ENCODE measurements around the gene DTX1.

Gene DTX1

GRCh38 chr12:113048716-113049127 lies 7.8 kb upstream of the DTX1 start:
- ATAC-seq, result peak; percentile 78
- Mint-ChIP-seq H3K27me3 (peaks cover 8% of the 10 kb centered on the region), H3K9me3 (no peaks in the 10 kb centered on the region), H3K27ac (no peak overlapping the region), H3K4me3 (no peak overlapping the region), H3K4me1 (peaks cover 7% of the 10 kb centered on the region)
- DNase-seq, result peak; percentile 56 to 63

- Mint-ChIP-seq H3K9me3 (no peaks in the 10 kb centered on the region), H3K4me3 (no peak overlapping the region), H3K27me3 (no peaks in the 10 kb centered on the region), H3K4me1 (peaks cover 10% of the 10 kb centered on the region), H3K27ac (no peak overlapping the region)
- no peak for ATAC-seq
- no peak for DNase-seq
Observed at GRCh38 chr12:113049976-113050742, 6.4 kb upstream of the DTX1 start.

- Mint-ChIP-seq H3K27ac (no peak overlapping the region), H3K9me3 (no peaks in the 10 kb centered on the region), H3K4me1 (peaks cover 12% of the 10 kb centered on the region), H3K4me3 (no peak overlapping the region), H3K27me3 (no peaks in the 10 kb centered on the region)
- ATAC-seq (no peak), DNase-seq (no peak)
Observed at GRCh38 chr12:113050795-113051194, 5.7 kb upstream of the DTX1 start.

GRCh38 chr12:113051759-113052158 lies 4.8 kb upstream of the DTX1 start:
- peaks cover 18% of the 10 kb centered on the region for H3K4me1 Mint-ChIP-seq
- ATAC-seq, result no peak
- H3K9me3 Mint-ChIP-seq, result no peaks in the 10 kb centered on the region
- no peaks in the 10 kb centered on the region for H3K27me3 Mint-ChIP-seq
- no peak overlapping the region for H3K4me3 Mint-ChIP-seq
- H3K27ac Mint-ChIP-seq, result no peak overlapping the region
- DNase-seq, result no peak

- H3K4me3 Mint-ChIP-seq, result no peak overlapping the region
- H3K9me3 Mint-ChIP-seq, result no peaks in the 10 kb centered on the region
- no peak overlapping the region for H3K27ac Mint-ChIP-seq
- no peaks in the 10 kb centered on the region for H3K27me3 Mint-ChIP-seq
- DNase-seq (no peak), ATAC-seq (no peak)
- H3K4me1 Mint-ChIP-seq, result peaks cover 18% of the 10 kb centered on the region
Observed at GRCh38 chr12:113052326-113052725, 4.2 kb upstream of the DTX1 start.

- Mint-ChIP-seq H3K27ac (no peak overlapping the region), H3K4me3 (no peak overlapping the region), H3K9me3 (no peaks in the 10 kb centered on the region), H3K4me1 (peaks cover 11% of the 10 kb centered on the region), H3K27me3 (no peaks in the 10 kb centered on the region)
- DNase-seq (no peak), ATAC-seq (no peak)
Observed at GRCh38 chr12:113054948-113055486, 1.5 kb upstream of the DTX1 start.

GRCh38 chr12:113055594-113056380 lies 743 bp upstream of the DTX1 start:
- Mint-ChIP-seq H3K27ac (no peak overlapping the region), H3K4me3 (peak overlapping the region; percentile 63 to 70), H3K27me3 (no peaks in the 10 kb centered on the region), H3K9me3 (no peaks in the 10 kb centered on the region), H3K4me1 (peaks cover 11% of the 10 kb centered on the region)
- DNase-seq (no peak), ATAC-seq (no peak)

- ATAC-seq (no peak), DNase-seq (no peak)
- Mint-ChIP-seq H3K4me3 (peak overlapping the region; percentile 63 to 70), H3K9me3 (no peaks in the 10 kb centered on the region), H3K27me3 (no peaks in the 10 kb centered on the region), H3K27ac (peak overlapping the region in 1 of 2 donors; percentile 46), H3K4me1 (peaks cover 15% of the 10 kb centered on the region)
Observed at GRCh38 chr12:113056381-113056630, 224 bp upstream of the DTX1 start.

- Mint-ChIP-seq H3K27me3 (no peaks in the 10 kb centered on the region), H3K4me3 (peak overlapping the region in 1 of 2 donors; percentile 16), H3K9me3 (no peaks in the 10 kb centered on the region), H3K4me1 (peaks cover 15% of the 10 kb centered on the region), H3K27ac (no peak overlapping the region)
- no peak for ATAC-seq
- no peak for DNase-seq
Observed at GRCh38 chr12:113057565-113058485, 1.3 kb downstream of the DTX1 start.

GRCh38 chr12:113058553-113058952 lies 2.0 kb downstream of the DTX1 start:
- no peaks in the 10 kb centered on the region for H3K9me3 Mint-ChIP-seq
- DNase-seq (no peak), ATAC-seq (no peak)
- H3K4me3 Mint-ChIP-seq, result no peak overlapping the region
- no peak overlapping the region for H3K27ac Mint-ChIP-seq
- no peaks in the 10 kb centered on the region for H3K27me3 Mint-ChIP-seq
- peaks cover 15% of the 10 kb centered on the region for H3K4me1 Mint-ChIP-seq

GRCh38 chr12:113059071-113059595 lies 2.6 kb downstream of the DTX1 start:
- H3K27me3 Mint-ChIP-seq, result no peaks in the 10 kb centered on the region
- no peaks in the 10 kb centered on the region for H3K9me3 Mint-ChIP-seq
- peak; percentile 10 for ATAC-seq
- DNase-seq, result peak in 1 of 2 donors; percentile 21
- H3K27ac Mint-ChIP-seq, result no peak overlapping the region
- peaks cover 18% of the 10 kb centered on the region for H3K4me1 Mint-ChIP-seq
- no peak overlapping the region for H3K4me3 Mint-ChIP-seq

GRCh38 chr12:113060336-113060960 lies 3.9 kb downstream of the DTX1 start:
- no peaks in the 10 kb centered on the region for H3K27me3 Mint-ChIP-seq
- DNase-seq (no peak), ATAC-seq (no peak)
- H3K4me1 Mint-ChIP-seq, result peaks cover 26% of the 10 kb centered on the region
- H3K9me3 Mint-ChIP-seq, result no peaks in the 10 kb centered on the region
- no peak overlapping the region for H3K27ac Mint-ChIP-seq
- no peak overlapping the region for H3K4me3 Mint-ChIP-seq

GRCh38 chr12:113061061-113061694 lies 4.6 kb downstream of the DTX1 start:
- no peak overlapping the region for H3K27ac Mint-ChIP-seq
- peaks cover 27% of the 10 kb centered on the region for H3K4me1 Mint-ChIP-seq

GRCh38 chr12:113062502-113063395 lies 6.2 kb downstream of the DTX1 start:
- Mint-ChIP-seq H3K27me3 (no peaks in the 10 kb centered on the region), H3K9me3 (no peaks in the 10 kb centered on the region), H3K27ac (peak overlapping the region in 1 of 2 donors; percentile 43), H3K4me3 (no peak overlapping the region), H3K4me1 (peaks cover 39% of the 10 kb centered on the region)
- no peak for ATAC-seq
- DNase-seq, result no peak

More at GRCh38 chr12:113061061-113061694, 4.6 kb downstream of the DTX1 start:
- Mint-ChIP-seq H3K4me3 (no peak overlapping the region), H3K9me3 (no peaks in the 10 kb centered on the region), H3K27me3 (no peaks in the 10 kb centered on the region)
- DNase-seq (no peak), ATAC-seq (no peak)

Data from stimulated activated naive CD8-positive, alpha-beta T cell treated with anti-CD3 and anti-CD28 coated beads, Interleukin-15, amount 100 ng/mL, for 72 hours (primary cell).